ENCODE data around the gene APCDD1.

DNA sequence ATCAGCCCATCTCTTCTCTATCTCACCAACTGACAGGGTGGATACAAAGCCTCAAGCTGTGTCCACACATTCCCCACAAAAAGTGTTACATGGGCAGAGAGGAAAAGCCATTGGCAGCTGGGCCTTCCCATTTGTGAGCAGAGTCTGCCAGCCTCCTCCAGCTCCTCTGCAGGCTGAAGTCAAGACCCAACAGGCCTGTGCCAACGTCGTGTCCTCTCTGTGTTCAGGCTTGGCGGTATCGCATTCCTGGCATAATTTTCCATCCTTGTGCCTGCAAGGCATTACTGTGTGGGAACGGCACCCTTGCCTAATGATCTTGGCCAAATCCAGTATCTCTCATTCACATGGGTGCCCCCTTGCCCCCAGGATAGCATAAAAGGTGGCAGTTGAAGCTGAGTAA lies 41.5 kb upstream of the APCDD1 start:
- TF ChIP-seq POLR2A (IDR thresholded peaks at IDR 0.05) (no peak), CTCF (IDR thresholded peaks at IDR 0.05) (no peak)

All from thyroid gland (tissue), 4 donors.